Measurements from ENCODE around the gene ANK2.
A peak's percentile ranks its signal among the peaks of the same experiment; 100 is the strongest.

The ANK2 gene

GRCh38 chr4:113083346-113083745, 33.9 kb downstream of the ANK2 start:
- no peak overlapping the region for H3K27ac ChIP-seq
- no peak overlapping the region for H3K4me3 ChIP-seq

- Histone ChIP-seq H3K4me3 (no peak overlapping the region), H3K27ac (no peak overlapping the region)
Observed at GRCh38 chr4:113086172-113086695, 36.8 kb downstream of the ANK2 start.

DNA sequence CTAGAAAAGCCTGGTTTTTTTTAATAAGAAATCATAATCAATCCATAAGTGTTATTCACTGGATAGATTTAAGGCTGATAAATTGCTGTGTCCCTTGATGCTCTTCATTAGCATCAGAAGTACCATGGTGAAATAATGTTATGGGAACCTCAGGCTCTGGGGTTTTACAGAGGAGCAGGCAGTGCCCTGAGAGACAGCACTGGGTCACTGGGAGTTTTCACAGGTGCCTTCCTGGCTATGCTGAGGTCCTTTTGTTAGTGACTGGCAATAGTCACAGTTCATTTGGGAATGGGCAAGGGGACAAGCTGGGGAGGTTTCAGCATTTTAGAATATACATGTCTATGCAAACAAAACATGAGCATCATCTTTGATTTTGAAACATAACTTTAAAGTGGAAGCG, 38.6 kb downstream of the ANK2 start:
- H3K27ac ChIP-seq, result no peak overlapping the region

DNA sequence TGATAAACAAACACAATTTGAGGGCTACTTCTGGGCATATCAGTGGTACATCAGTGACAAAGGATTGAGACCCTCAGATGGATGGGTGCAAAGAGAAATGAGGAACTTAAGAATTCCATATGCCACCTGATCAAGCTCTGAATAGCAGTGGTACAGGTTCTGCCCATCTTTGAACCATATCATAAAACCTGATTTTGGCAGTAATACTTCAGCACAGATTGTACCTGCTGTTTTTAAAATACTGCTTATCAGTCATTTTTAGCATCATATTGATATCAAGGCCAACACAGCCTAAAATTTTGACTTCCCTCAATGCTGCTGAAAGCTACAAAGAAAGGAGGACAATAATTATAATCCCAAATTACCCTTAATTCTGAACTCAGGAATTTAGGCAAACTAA, 41.5 kb downstream of the ANK2 start:
- no peak overlapping the region for H3K4me3 ChIP-seq
- H3K27ac ChIP-seq, result no peak overlapping the region

More for the DNA sequence above, 38.6 kb downstream of the ANK2 start:
- H3K4me3 ChIP-seq, result no peak overlapping the region

DNA sequence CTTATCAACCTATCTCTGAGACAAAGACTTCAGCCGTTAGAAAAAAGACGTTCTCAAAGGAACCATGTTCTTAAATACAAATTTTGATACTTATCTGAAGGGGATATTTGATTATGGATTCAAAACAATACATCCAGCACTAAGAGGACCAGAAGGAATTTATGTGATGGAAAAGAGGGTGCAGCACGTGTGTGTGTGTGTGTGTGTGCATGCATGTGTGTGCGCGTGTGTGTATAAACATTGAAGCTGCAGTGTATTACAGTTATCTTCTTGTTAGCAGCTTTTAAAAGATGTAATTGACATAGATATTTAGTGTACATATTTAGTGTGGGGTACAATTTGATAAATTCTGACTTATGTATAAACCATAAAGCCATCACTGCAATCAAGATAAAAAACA, 44.9 kb downstream of the ANK2 start:
- Histone ChIP-seq H3K4me3 (no peak overlapping the region), H3K27ac (no peak overlapping the region)

DNA sequence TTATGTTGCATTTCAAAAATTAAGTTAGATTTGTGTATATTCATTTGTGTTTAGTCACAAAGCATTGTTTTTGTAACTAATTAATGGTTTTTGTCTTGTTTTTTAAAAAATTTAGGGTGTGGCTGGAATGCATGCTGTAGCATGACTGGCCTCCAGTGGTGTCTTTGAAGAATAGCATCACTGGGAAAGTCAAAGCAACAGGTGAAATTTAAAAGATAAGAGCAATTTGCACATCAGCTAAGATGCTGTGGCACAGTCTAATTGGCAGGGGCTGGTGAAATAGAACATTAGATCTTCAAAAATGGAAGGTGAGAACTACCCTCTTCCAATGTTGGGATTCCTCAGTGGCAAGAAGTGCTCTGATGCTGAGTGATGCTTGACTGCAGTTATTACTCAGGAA, 45.3 kb downstream of the ANK2 start:
- H3K27ac ChIP-seq, result no peak overlapping the region
- no peak overlapping the region for H3K4me3 ChIP-seq

DNA sequence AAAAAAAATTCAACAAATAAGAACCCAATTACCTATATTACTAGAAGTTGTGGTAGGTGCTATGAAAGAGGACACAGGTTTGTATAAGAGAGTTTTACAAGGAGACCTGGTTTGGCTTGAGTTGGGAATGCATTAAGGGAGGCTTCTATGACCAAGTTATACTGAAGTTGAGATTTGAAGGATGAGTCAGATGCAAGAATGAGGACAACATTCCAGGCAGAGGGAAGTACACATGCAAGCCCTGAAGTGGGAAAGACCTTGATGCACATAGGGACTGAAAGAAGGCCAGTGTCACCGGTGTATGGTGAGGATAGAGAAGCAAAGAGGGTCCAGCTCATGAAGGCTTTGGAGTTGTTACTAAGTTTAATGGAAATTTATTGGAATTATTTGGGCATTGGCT, 52.2 kb downstream of the ANK2 start:
- H3K4me3 ChIP-seq, result no peak overlapping the region

DNA sequence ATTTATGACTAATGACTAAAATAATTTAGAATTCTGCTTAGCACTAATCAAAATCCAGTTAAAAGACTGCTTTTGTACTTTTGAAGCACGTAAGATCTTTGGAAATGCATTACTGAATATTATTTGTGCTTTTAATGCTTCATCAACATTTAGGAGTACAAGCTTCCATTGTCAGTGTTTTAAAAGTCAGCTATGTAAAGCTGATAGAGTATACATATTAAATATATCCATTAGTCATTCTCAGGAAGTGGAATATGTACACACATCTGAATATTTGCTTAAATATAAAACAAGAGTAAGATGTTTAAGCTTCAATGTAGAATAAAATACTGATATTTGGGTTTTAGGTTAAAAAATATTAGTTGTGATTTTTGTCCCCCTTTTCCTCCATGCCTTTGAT, 54.1 kb downstream of the ANK2 start:
- Histone ChIP-seq H3K27ac (no peak overlapping the region), H3K4me3 (no peak overlapping the region)

More for the DNA sequence above, 52.2 kb downstream of the ANK2 start:
- no peak overlapping the region for H3K27ac ChIP-seq

DNA sequence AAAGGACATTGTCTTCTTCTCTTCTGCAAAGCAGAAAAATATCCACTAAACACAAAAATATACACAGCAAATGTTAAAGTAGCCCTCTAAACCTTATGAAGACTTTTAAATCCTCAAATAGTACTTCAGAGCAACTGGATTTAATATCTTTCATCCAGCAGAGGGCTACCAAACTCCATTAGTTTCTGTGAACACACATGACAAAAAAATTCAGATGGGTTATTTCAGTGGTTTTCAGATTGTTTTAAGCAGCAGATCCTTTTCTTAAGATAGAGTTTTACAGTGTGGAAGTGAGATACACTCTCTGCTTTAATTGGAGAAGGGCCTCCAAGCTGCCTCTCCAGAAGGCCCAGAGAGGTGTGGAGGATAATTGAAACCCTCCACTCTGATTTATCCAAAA, 56.7 kb downstream of the ANK2 start:
- Histone ChIP-seq H3K4me3 (no peak overlapping the region), H3K27ac (peak overlapping the region in 1 of 21 experiments; percentile 4)

DNA sequence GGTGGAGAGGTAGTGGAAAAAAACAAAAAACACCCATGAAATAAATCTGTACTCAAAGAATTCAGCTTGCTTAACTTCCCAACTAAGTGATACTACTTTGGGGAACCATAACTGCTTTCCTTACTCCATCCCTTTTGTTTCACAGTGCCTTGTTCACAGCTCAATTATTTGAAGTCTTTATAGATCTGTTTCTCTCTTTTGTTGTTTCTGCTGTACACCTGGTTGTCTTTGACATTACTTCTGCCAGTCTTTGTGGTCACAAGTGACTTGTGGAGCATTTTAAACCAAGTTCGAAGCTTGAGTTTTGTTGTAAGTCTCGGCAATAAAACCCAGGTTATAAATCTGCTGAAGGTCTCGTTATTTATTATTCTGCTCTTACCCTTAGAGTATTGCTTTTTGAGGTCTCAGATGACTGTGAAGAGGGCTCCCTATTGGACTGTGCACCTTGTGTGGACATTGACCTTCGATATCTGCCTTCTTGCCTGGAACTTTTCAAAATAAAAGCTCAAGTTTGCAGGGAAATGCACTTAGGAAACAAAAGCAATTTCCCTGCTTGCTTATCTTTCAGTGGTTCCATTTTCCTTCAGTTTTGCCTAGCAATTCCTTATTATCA, 59.8 kb downstream of the ANK2 start:
- Histone ChIP-seq H3K27ac (no peak overlapping the region), H3K4me3 (no peak overlapping the region)

GRCh38 chr4:113112338-113112978, 63.0 kb downstream of the ANK2 start:
- Histone ChIP-seq H3K4me3 (no peak overlapping the region), H3K27ac (no peak overlapping the region)

DNA sequence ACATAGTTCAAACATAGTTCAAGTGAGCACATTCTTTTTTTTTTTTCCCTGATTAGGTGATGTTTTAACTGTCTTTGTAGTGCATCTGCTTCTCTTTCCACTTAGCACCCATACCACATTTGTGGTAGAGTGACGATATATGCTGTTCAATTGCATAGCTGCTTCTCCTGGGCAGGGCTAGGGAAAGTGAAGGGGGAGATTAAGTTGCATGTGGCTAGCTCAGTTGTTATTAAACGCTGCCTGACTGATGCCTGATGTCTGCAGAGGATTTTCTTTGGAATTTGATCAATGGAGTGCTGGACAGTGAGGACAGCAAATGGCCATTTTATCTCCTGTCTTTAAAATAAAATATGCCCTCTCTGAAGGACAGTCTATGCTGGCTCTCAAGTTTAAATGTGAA, 63.7 kb downstream of the ANK2 start:
- Histone ChIP-seq H3K27ac (no peak overlapping the region), H3K4me3 (no peak overlapping the region)

DNA sequence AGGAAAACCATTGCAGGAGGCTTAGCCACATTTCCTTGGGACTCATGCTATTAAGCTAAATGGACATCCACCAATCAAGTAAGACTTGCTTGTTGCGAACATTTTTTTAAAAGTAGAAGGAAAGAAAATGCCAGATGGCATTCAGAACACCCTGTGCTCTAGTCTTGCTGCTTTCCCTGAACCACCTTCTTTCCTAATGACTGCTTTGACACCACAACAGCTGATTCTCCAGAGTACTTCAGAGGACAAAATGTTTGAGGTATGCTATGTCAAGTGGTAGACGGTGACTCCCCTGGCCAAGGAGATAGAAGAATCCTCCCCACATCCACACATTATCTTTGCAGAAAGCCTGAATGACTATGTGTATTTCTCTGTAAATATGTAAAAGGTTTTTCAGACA, 65.4 kb downstream of the ANK2 start:
- Histone ChIP-seq H3K4me3 (no peak overlapping the region), H3K27ac (no peak overlapping the region)

DNA sequence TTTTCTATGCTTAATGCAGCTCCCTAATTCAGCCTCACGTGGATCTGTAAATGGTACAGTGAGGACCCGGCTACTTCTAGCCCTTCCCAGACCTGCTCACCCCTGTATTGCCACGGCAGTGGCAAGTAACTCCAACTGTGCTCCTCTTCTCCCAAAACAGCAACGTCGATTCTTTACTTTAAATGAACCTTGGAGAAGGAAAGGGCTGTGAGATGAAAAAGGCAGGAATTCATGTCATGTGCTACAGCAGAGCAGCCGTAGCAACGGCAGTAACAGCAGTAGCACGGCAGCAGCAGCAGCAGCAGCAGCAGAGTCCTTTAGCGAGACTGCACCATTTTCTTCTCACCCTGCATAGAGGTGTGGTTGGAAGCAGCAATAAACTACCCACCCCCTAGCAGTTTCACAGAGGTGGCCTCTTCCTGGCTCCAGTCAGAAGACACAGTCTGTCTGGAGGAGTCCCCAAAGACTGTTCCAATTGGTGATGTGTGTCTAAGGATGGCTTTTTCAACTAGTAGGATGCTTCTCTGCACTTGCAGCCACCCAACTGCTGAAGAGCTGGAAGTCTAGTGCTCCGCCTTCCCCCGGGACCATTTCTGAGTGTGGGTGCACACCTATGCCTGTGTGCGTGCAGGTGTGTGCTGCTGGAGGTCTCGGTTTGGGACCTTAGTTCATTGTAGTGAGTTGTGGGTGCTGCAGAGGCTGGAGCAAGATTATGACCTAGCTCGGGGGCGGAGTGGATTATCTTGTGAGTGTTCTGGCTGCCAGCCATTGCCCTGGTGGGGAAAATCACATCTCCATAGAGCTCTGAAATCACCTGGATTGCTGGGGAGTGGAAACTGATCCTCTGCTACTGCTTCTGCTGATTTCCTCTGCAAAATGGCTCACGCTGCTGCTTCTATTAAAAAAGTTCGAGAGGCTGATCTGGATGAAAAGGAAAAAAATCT, 67.2 kb downstream of the ANK2 start:
- Histone ChIP-seq H3K4me3 (no peak overlapping the region), H3K27ac (no peak overlapping the region)

GRCh38 chr4:113117358-113117702, 67.9 kb downstream of the ANK2 start:
- Histone ChIP-seq H3K27ac (no peak overlapping the region), H3K4me3 (no peak overlapping the region)

DNA sequence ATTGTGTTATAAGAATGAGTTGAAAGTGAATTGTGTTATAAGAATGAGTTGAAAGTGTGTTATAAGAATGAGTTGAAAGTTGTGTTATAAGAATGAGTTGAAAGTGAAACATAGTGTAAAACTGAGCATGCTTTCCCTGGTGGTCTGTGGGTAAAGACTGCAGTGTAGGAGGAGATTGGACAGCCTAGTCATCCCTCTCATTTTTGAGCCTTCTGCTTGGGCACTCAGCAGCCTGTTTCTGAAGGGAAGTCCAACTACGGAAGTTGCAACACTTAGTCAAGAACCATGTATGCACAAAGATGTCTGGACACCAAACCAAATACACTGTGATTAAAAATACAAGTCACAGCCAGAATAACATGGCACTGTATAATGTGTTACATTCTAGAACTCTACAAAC, 72.6 kb downstream of the ANK2 start:
- H3K27ac ChIP-seq, result no peak overlapping the region
- H3K4me3 ChIP-seq, result no peak overlapping the region

DNA sequence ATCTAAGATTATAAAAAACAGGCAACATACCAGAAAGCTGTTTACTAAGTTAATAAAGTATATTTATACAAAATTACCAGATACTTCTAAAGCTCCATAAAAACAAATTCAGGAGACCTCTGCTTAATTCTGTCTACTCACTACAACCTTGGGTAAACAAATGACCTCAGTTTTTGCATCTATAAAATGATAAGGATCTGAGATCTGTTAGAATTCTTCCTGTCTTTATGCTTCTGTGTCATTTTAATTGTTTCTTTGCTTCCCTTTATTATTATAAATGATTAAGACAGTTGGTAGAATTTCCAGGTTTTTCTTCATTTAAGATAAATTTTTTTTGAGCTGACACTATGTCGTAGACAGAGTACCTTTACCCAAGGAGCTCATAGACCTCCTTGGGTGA, 76.0 kb downstream of the ANK2 start:
- Histone ChIP-seq H3K4me3 (no peak overlapping the region), H3K27ac (no peak overlapping the region)

DNA sequence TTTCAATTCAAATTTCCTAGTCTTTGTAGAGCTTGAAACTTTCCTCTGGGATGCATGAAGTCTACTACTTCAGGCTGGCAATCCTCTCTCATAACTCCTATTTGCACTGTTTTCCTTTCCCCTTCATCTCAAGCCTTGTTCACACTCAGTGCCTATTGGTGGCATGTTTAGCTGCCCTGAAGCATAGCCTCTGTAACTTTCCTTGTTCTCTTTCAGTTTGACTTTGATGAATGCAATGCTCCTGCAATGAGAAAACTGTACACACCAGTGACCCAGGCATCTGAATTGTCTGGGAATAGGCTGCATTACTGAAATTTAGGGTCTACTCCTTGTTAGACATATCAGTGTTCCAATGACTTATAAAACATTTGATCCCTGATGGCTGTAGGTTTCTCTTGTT, 81.7 kb downstream of the ANK2 start:
- Histone ChIP-seq H3K4me3 (no peak overlapping the region), H3K27ac (no peak overlapping the region)

- H3K4me3 ChIP-seq, result no peak overlapping the region
- no peak overlapping the region for H3K27ac ChIP-seq
Observed at GRCh38 chr4:113131621-113132020, 82.2 kb downstream of the ANK2 start.

- H3K4me3 ChIP-seq, result no peak overlapping the region
- H3K27ac ChIP-seq, result peak overlapping the region in 1 of 21 experiments; percentile 30
Observed at GRCh38 chr4:113141901-113142346, 92.5 kb downstream of the ANK2 start.

- Histone ChIP-seq H3K27ac (peak overlapping the region in 2 of 21 experiments; percentile 26 to 30), H3K4me3 (no peak overlapping the region)
Observed at GRCh38 chr4:113142351-113142750, 92.9 kb downstream of the ANK2 start.
